Ovary (tissue), 3 donors: ENCODE results near the gene PDX1.

Experiments
- CTCF ChIP-seq, 3 donors: fragments of 450-650 bp in 2 of 3; fragments of 200-600 bp in 1 of 3; IDR thresholded peaks; one replicate each; pipeline versions ENCODE4 v1.5.1 to v1.8.0; 2016 to 2022; ENCODE audit warnings: antibody characterized with exemption in 3 of 3, mild to moderate bottlenecking in 1 of 3
- EP300 ChIP-seq: sonication (generic); formaldehyde crosslinking; IDR thresholded peaks from one replicate; pipeline ENCODE4 v1.6.1; 2017; ENCODE audit warnings: antibody characterized with exemption
- POLR2A ChIP-seq: fragments of 450-650 bp; IDR thresholded peaks from one replicate; pipeline ENCODE4 v1.6.1; 2017; ENCODE audit warnings: antibody characterized with exemption, mild to moderate bottlenecking, moderate library complexity
- donor health status: DM: no; HTN: no; CAD: no.

DNA sequence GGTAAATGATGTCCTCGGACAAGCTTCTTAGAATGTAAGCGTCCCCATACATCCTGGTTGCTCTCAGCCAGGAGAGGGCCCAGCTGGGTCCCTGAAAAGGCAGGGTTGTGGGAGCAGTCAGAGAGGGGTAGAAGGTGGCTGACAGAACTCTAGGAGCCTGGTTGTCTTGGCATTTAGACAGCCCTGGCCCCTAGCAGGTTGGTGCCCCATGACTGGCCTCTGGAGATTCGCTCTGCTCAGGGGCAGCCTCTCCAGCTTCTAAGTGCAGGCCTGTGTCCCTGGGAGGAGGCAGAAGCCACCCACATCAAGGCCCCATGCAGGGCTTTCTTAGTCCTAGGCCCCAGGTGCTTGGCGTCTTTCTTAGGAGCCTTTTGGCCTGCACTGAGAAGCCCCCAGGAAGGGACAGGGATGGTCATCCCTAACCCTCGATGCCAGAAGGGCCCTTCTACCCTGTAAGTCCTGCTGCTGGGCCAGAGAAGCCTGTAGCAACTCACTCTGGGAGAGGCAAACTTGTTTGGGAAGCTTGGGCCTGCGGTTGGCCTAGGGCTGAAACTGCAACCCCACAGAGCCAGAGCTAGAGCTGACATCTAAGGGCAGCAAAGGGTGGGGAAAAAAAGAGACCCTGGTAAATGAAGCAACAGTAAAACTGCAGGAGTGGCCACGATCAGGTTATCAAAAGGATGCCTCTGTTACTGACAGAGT lies 52.1 kb downstream of the PDX1 start:
- TF ChIP-seq CTCF (IDR thresholded peaks at IDR 0.05) (no peak), POLR2A (no peak), EP300 (no peak)
